Measurements from ENCODE around the gene HRH3.

HRH3 gene

GRCh38 chr20:62229667-62230066 lies 9.6 kb upstream of the HRH3 start:
- DNase-seq (ENCODE audit: low read depth in 3 of 3), result no peak

- DNase-seq (ENCODE audit: low read depth in 3 of 3), result no peak
Observed at GRCh38 chr20:62228982-62229545, 9.0 kb upstream of the HRH3 start.

- DNase-seq (ENCODE audit: low read depth in 3 of 3), result no peak
Observed at GRCh38 chr20:62227977-62228958, 8.2 kb upstream of the HRH3 start.

- no peak for DNase-seq (ENCODE audit: low read depth in 3 of 3)
Observed at GRCh38 chr20:62227591-62227976, 7.5 kb upstream of the HRH3 start.

- no peak for DNase-seq (ENCODE audit: low read depth in 3 of 3)
Observed at GRCh38 chr20:62226707-62227590, 6.9 kb upstream of the HRH3 start.

GRCh38 chr20:62225820-62226635 lies 6.0 kb upstream of the HRH3 start:
- no peak for DNase-seq (ENCODE audit: low read depth in 3 of 3)

- DNase-seq (ENCODE audit: low read depth in 3 of 3), result no peak
Observed at GRCh38 chr20:62225026-62225425, 4.9 kb upstream of the HRH3 start.

GRCh38 chr20:62224113-62224855 lies 4.2 kb upstream of the HRH3 start:
- DNase-seq (ENCODE audit: low read depth in 3 of 3), result no peak

GRCh38 chr20:62223571-62223970 lies 3.5 kb upstream of the HRH3 start:
- no peak for DNase-seq (ENCODE audit: low read depth in 3 of 3)

GRCh38 chr20:62222972-62223371 lies 2.9 kb upstream of the HRH3 start:
- DNase-seq (ENCODE audit: low read depth in 3 of 3), result no peak

- no peak for DNase-seq (ENCODE audit: low read depth in 3 of 3)
Observed at GRCh38 chr20:62222266-62222850, 2.3 kb upstream of the HRH3 start.

GRCh38 chr20:62220666-62221568 lies 839 bp upstream of the HRH3 start:
- no peak for DNase-seq (ENCODE audit: low read depth in 3 of 3)

GRCh38 chr20:62219101-62219991 lies 732 bp downstream of the HRH3 start:
- DNase-seq (ENCODE audit: low read depth in 3 of 3), result no peak

GRCh38 chr20:62217913-62218773 lies 1.9 kb downstream of the HRH3 start:
- DNase-seq (ENCODE audit: low read depth in 3 of 3), result no peak

- DNase-seq (ENCODE audit: low read depth in 3 of 3), result no peak
Observed at GRCh38 chr20:62216636-62217566, 3.2 kb downstream of the HRH3 start.

- DNase-seq (ENCODE audit: low read depth in 3 of 3), result no peak
Observed at GRCh38 chr20:62215991-62216635, 4.0 kb downstream of the HRH3 start.
